CD14-positive monocyte (primary cell): ENCODE results near the gene FIP1L1. TPM values are rescaled to one million over a fixed set of nuclear protein-coding genes. Genes with fewer than 3 reads are reported as not detected.

Source experiments
- DNase-seq, 3 donors: peaks; one replicate each; pipeline ENCODE4 v3.0.0-alpha.2; 2011 to 2022
- H2AFZ ChIP-seq: 2 replicates; pipeline ENCODE4 v1.6.0; 2012; ENCODE audit warnings: mild to moderate bottlenecking, low read depth, low read length, inconsistent platforms; ENCODE audit not compliant: insufficient read depth, poor library complexity, severe bottlenecking
- H3K27ac ChIP-seq, 2 donors: 1 replicate in 1 of 2; 2 replicates in 1 of 2; pipeline ENCODE4 v1.5.1; 2012 to 2013; ENCODE audit warnings: low read length in 2 of 2, control low read depth in 1 of 2, inconsistent platforms in 1 of 2, low read depth in 1 of 2, mild to moderate bottlenecking in 1 of 2
- H3K27me3 ChIP-seq, 2 donors: one replicate each; pipeline versions ENCODE4 v1.6.0 to v1.6.1; 2011 to 2013; ENCODE audit warnings: low read length in 2 of 2; ENCODE audit not compliant: control insufficient read depth in 2 of 2, insufficient read depth in 2 of 2
- H3K36me3 ChIP-seq, 2 donors: replicated peaks in 1 of 2; 1 replicate in 1 of 2; 2 replicates in 1 of 2; pipeline versions ENCODE4 v1.5.1 to v1.6.1; 2012 to 2013; ENCODE audit warnings: low read length in 2 of 2, control low read depth in 1 of 2, inconsistent platforms in 1 of 2, mild to moderate bottlenecking in 1 of 2; ENCODE audit not compliant: insufficient read depth in 2 of 2, control insufficient read depth in 1 of 2
- H3K4me1 ChIP-seq, 2 donors: 1 replicate in 1 of 2; 2 replicates in 1 of 2; pipeline versions ENCODE4 v1.5.1 to v1.6.1; 2012 to 2013; ENCODE audit warnings: low read length in 2 of 2, control low read depth in 1 of 2, inconsistent platforms in 1 of 2, mild to moderate bottlenecking in 1 of 2, moderate library complexity in 1 of 2; ENCODE audit not compliant: insufficient read depth in 2 of 2, control insufficient read depth in 1 of 2
- H3K4me2 ChIP-seq: replicated peaks from 2 replicates; pipeline ENCODE3; 2012; ENCODE audit warnings: low read length, moderate library complexity, mild to moderate bottlenecking; ENCODE audit not compliant: poor library complexity, severe bottlenecking; ENCODE audit errors: extremely low read depth
- H3K4me3 ChIP-seq, 3 experiments: fragments of 200-600 bp in 1 of 3; sonication (generic) in 1 of 3; replicated peaks in 1 of 3; 1 replicate in 2 of 3; 2 replicates in 1 of 3; pipeline ENCODE4 v1.5.1; 2011 to 2013; ENCODE audit warnings: low read length in 3 of 3, mild to moderate bottlenecking in 3 of 3, control low read depth in 2 of 3, low read depth in 2 of 3, inconsistent platforms in 1 of 3, moderate library complexity in 1 of 3
- H3K79me2 ChIP-seq: 2 replicates; pipeline ENCODE4 v1.6.0; 2012; ENCODE audit warnings: mild to moderate bottlenecking, control low read depth, inconsistent platforms, low read length, moderate library complexity; ENCODE audit not compliant: insufficient read depth
- H3K9ac ChIP-seq: 2 replicates; pipeline ENCODE4 v1.6.0; 2017; ENCODE audit warnings: low read length, mild to moderate bottlenecking; ENCODE audit not compliant: insufficient read depth, poor library complexity, severe bottlenecking
- H3K9me3 ChIP-seq, 2 donors: replicated peaks in 1 of 2; 1 replicate in 1 of 2; 2 replicates in 1 of 2; pipeline versions ENCODE4 v1.5.1 to v1.6.1; 2012 to 2013; ENCODE audit warnings: low read length in 2 of 2, control low read depth in 1 of 2; ENCODE audit not compliant: control insufficient read depth in 1 of 2, insufficient read depth in 1 of 2
- H4K20me1 ChIP-seq: 2 replicates; pipeline ENCODE4 v1.6.0; 2012; ENCODE audit warnings: mild to moderate bottlenecking, low read length, control low read depth, moderate library complexity; ENCODE audit not compliant: insufficient read depth
- H3K27ac Mint-ChIP-seq, 7 donors: one replicate each; pipeline ENCODE4 v1.8.0; 2020; ENCODE audit warnings: mild to moderate bottlenecking in 7 of 7, mixed read lengths in 7 of 7, moderate library complexity in 6 of 7, inconsistent platforms in 2 of 7
- H3K27me3 Mint-ChIP-seq, 3 donors: one replicate each; pipeline ENCODE4 v1.8.0; 2021 to 2022; ENCODE audit warnings: low read depth in 3 of 3, mild to moderate bottlenecking in 3 of 3, mixed read lengths in 3 of 3, moderate library complexity in 3 of 3, inconsistent platforms in 1 of 3
- H3K36me3 Mint-ChIP-seq, 2 donors: one replicate each; pipeline ENCODE4 v1.8.0; 2020; ENCODE audit warnings: mixed read lengths in 2 of 2, inconsistent platforms in 1 of 2, mild to moderate bottlenecking in 1 of 2
- H3K4me1 Mint-ChIP-seq: one replicate; pipeline ENCODE4 v1.8.0; 2020; ENCODE audit warnings: mild to moderate bottlenecking, mixed read lengths
- H3K4me3 Mint-ChIP-seq, 2 donors: one replicate each; pipeline ENCODE4 v1.8.0; 2020; ENCODE audit warnings: mild to moderate bottlenecking in 2 of 2, mixed read lengths in 2 of 2, moderate library complexity in 1 of 2
- H3K9me3 Mint-ChIP-seq, 7 donors: one replicate each; pipeline ENCODE4 v1.8.0; 2020 to 2022; ENCODE audit warnings: mixed read lengths in 7 of 7, mild to moderate bottlenecking in 6 of 7, moderate library complexity in 6 of 7, inconsistent platforms in 2 of 7
- WGBS: methylation state at CpG from one replicate; pipeline ENCODE4 v1.1.5; 2013; ENCODE audit warnings: missing lambda C conversion rate; ENCODE audit not compliant: insufficient coverage; 5-methylcytosine and 5-hydroxymethylcytosine counted together
- intact Hi-C, 2 donors: fragments of 100-400 bp; cut with micrococcal nuclease; formaldehyde crosslinking; loops; one replicate each; pipeline versions ENCODE4 v1.15.0 to v1.15.1; 2023
- polyA plus RNA-seq, 3 donors: library from polyadenylated mRNA; depleted of rRNA in 1 of 3; unstranded in 2 of 3; stranded (reverse) in 1 of 3; fragments of 300-500 nt in 2 of 3; fragments of >200 nt in 1 of 3; fragmentation: Illumina TruSeq in 2 of 3; gene quantifications; 1 replicate in 2 of 3; 2 replicates in 1 of 3; pipeline ENCODE4 v1.2.3, GENCODE V29; 2012 to 2021
- TF ChIP-seq, protein P1 (sequence below): fragments of 200-600 bp; IDR thresholded peaks from one replicate; pipeline ENCODE4 v1.8.0; 2022; ENCODE audit warnings: antibody characterized with exemption, mild to moderate bottlenecking

FIP1L1 gene
- polyA plus RNA-seq, 3 donors: 14.5 to 36.9 (median 25.4) TPM

DNA sequence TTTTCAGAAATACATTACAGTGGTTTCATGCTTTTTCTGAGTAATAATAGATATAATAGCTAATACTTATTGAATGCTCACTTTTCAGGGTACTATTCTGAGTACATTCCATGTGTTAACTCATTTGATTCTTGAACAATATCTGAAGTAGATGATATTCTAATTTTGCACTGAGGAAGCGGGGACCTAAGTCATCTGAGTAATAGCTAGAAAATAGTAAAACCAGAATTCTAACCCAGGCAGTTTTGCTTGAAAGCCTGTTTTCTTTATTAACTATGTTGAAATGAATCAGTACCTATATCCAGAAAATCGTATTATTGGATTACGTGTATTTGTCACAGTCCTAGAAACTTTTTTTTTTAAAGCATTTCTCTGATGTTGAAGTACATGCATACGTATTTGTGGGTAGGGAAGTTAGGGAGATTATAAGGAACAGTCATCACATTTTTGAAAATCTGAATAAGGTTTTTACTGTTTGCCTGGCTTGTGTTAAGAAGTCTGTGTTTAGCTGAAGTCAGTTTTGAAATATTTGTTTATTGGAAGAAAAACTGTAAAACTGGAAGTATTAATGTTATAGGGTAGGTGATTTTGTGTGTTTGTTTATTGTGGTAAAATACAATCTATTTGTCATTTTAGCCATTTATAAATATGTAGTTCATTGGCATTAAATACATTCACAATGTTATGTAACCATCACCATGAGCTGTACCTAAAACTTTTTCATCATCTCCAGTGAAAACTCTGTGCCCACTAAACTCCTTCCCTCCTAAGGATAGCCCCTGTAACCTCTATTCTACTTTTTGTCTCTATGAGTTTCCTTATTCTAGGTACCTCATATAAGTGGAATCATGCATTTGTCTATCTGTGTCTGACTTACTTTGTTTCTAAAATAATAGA, 55.3 kb downstream of the FIP1L1 start:
- DNase-seq: no peak
- no peak overlapping the region for H3K4me3 Mint-ChIP-seq
- 89% methylated on average over 1 of the region's 4 CpGs for WGBS
- intact Hi-C loops: no loop called here
- H3K9me3 Mint-ChIP-seq: no peaks in the 10 kb centered on the region
- Histone ChIP-seq H3K9me3 (no peaks in the 10 kb centered on the region), H2AFZ (no peak overlapping the region), H3K4me2 (no peak overlapping the region), H4K20me1 (no peaks in the 10 kb centered on the region), H3K79me2 (no peaks in the 10 kb centered on the region), H3K9ac (no peak overlapping the region), H3K4me1 (no peaks in the 10 kb centered on the region), H3K4me3 (no peak overlapping the region), H3K27ac (no peak overlapping the region), H3K36me3 (peaks cover 40 to 99% of the 10 kb centered on the region in 2 donors), H3K27me3 (no peaks in the 10 kb centered on the region)
- TF ChIP-seq, protein P1, sequence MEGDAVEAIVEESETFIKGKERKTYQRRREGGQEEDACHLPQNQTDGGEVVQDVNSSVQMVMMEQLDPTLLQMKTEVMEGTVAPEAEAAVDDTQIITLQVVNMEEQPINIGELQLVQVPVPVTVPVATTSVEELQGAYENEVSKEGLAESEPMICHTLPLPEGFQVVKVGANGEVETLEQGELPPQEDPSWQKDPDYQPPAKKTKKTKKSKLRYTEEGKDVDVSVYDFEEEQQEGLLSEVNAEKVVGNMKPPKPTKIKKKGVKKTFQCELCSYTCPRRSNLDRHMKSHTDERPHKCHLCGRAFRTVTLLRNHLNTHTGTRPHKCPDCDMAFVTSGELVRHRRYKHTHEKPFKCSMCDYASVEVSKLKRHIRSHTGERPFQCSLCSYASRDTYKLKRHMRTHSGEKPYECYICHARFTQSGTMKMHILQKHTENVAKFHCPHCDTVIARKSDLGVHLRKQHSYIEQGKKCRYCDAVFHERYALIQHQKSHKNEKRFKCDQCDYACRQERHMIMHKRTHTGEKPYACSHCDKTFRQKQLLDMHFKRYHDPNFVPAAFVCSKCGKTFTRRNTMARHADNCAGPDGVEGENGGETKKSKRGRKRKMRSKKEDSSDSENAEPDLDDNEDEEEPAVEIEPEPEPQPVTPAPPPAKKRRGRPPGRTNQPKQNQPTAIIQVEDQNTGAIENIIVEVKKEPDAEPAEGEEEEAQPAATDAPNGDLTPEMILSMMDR: no peak
- H3K4me1 Mint-ChIP-seq: no peaks in the 10 kb centered on the region
- H3K36me3 Mint-ChIP-seq: peaks cover 64 to 78% of the 10 kb centered on the region in 2 donors
- no peak overlapping the region for H3K27ac Mint-ChIP-seq
- peaks cover 0 to 2% (median 0%) of the 10 kb centered on the region in 3 donors for H3K27me3 Mint-ChIP-seq

DNA sequence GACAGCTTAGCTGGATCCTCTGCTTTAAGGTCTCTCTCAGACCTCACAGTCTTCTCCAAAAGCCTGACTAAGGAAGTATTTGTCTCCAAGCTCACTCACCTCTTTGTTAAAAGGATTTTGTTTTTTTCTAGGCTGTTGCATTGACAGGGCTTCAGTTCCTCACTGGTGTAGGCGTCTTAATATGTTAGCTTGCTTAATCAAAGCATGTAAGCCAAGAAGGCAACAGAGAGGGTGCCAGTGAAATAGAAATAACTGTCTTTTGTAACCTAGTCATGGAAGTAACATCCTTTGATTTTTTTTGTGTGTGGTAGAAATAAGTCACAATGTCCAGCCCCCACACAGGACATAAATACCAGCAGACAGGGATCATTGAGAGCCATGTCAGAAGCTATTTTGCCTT, 58.8 kb downstream of the FIP1L1 start:
- H3K27ac Mint-ChIP-seq: no peak overlapping the region

More for the DNA sequence above, 58.8 kb downstream of the FIP1L1 start:
- no peaks in the 10 kb centered on the region for H3K27me3 ChIP-seq
- peaks cover 27 to 99% of the 10 kb centered on the region in 2 donors for H3K36me3 ChIP-seq
- no peaks in the 10 kb centered on the region for H4K20me1 ChIP-seq
- no peak overlapping the region for H3K4me3 ChIP-seq
- H3K4me1 Mint-ChIP-seq: no peaks in the 10 kb centered on the region
- no peaks in the 10 kb centered on the region for H3K79me2 ChIP-seq
- peaks cover 61 to 77% of the 10 kb centered on the region in 2 donors for H3K36me3 Mint-ChIP-seq
- no peak overlapping the region for H3K9ac ChIP-seq
- H3K4me3 Mint-ChIP-seq: no peak overlapping the region
- intact Hi-C loops: no loop called here
- no peak overlapping the region for H3K27ac ChIP-seq
- no peaks in the 10 kb centered on the region for H3K4me1 ChIP-seq
- H3K9me3 Mint-ChIP-seq: no peaks in the 10 kb centered on the region
- TF ChIP-seq, protein P1: no peak
- H3K4me2 ChIP-seq: no peak overlapping the region
- WGBS: 80% methylated on average over 1 of the region's 1 CpG
- no peaks in the 10 kb centered on the region for H3K27me3 Mint-ChIP-seq
- H2AFZ ChIP-seq: no peak overlapping the region
- no peaks in the 10 kb centered on the region for H3K9me3 ChIP-seq
- no peak for DNase-seq
